ENCODE measurements around the gene AMN1. TPM values are rescaled to one million over a fixed set of nuclear protein-coding genes. Genes with fewer than 3 reads are reported as not detected.

The AMN1 gene
- total RNA-seq (ENCODE audit: unreplicated experiment): 5.6 TPM
- long read RNA-seq, partial matches to known transcripts: 0 of 3 reads
- long read RNA-seq, other reads (novel, unspliced or antisense): 1 of 3 reads

DNA sequence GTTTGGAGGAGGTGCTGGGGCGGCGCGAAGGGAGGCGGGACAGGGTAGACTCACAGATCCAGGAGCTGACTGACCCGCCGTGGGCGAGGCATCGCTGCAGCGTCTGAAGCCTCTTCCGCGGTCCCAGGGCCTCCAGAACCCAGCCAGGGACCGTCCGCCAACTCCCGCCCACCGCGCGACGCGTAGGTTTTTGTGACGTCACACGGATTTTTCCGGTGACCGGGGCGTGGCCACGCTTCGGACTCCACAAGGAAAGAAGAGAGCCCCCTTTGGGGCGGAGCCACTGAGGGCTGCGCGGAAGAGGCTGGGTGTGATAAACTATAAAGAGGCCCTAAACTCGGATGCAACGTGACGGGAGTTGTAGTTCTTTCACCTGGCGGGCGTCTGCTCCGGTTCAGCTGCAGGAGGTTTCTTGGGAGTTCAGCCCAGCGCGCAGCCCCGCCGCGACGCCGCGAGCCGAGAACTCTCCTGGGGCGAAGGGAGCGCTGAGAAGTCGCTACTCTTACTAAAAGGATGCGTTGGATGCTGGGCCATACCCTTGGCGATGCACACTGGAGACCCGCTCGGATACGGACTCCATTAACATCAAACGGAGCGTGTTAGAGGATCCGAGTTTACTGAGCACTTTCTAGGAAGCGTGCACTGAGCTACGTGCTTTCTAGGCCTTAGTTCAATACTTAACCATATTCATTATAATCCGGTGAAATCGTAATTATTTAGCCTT lies at the start of gene AMN1:
AMN1 (minus strand) TSS at position 105 of the 724 bp plus-strand sequence; CDS start at position 92, 13 bp downstream.
- Mint-ChIP-seq H3K4me1 (ENCODE audit: unreplicated experiment) (peaks cover 32% of the 10 kb centered on the region), H3K9me3 (ENCODE audit: unreplicated experiment) (peaks cover 19% of the 10 kb centered on the region), H3K27me3 (ENCODE audit: unreplicated experiment) (peaks cover 14% of the 10 kb centered on the region), H3K36me3 (ENCODE audit: low read depth, unreplicated experiment) (peaks cover 20% of the 10 kb centered on the region), H3K4me3 (ENCODE audit: unreplicated experiment) (peak within 1 kb of the TSS; percentile 92), H3K27ac (ENCODE audit: unreplicated experiment) (peak within 1 kb of the TSS; percentile 96)
- DNase-seq (ENCODE audit: low spot score): peak; percentile 97
- no peak for TF ChIP-seq CTCF (IDR thresholded peaks at IDR 0.05; ENCODE audit: unreplicated experiment)

- Mint-ChIP-seq H3K4me3 (ENCODE audit: unreplicated experiment) (no peak overlapping the region), H3K4me1 (ENCODE audit: unreplicated experiment) (peaks cover 18% of the 10 kb centered on the region), H3K9me3 (ENCODE audit: unreplicated experiment) (no peaks in the 10 kb centered on the region), H3K27me3 (ENCODE audit: unreplicated experiment) (peaks cover 2% of the 10 kb centered on the region), H3K36me3 (ENCODE audit: low read depth, unreplicated experiment) (peaks cover 4% of the 10 kb centered on the region), H3K27ac (ENCODE audit: unreplicated experiment) (no peak overlapping the region)
- DNase-seq (ENCODE audit: low spot score): no peak
- TF ChIP-seq CTCF (IDR thresholded peaks at IDR 0.05; ENCODE audit: unreplicated experiment): no peak
These were observed 45.0 kb upstream of the AMN1 start for GRCh38 chr12:31773867-31774266.

DNA sequence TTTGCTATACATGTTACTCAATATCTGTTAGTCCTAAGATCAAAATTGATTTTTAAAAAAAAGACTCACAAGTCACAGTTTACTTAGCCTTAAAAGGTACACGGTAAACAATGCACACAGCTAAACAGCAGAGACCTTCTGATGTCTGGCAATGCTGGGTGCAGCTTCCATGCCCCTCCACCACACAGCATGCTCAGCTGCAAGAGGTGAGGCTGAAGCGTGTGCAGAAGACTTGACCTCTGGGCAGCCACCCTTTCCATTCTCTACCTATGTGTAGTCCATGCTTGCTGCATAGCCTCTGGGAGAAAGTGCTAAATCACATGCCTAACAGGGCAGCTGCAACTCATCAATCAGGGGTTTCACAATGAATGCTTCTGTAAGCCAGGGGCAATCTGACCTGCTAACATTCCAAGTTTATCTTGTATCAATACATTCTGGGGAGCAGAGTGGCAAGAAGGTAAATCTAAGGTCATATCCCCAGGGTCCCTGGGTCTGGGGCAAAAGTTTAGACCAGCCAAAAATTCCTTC lies 44.5 kb upstream of the AMN1 start:
- peaks cover 18% of the 10 kb centered on the region for H3K4me1 Mint-ChIP-seq (ENCODE audit: unreplicated experiment)
- no peak overlapping the region for H3K27ac Mint-ChIP-seq (ENCODE audit: unreplicated experiment)
- no peak for TF ChIP-seq CTCF (IDR thresholded peaks at IDR 0.05; ENCODE audit: unreplicated experiment)
- DNase-seq (ENCODE audit: low spot score): no peak
- peaks cover 4% of the 10 kb centered on the region for H3K36me3 Mint-ChIP-seq (ENCODE audit: low read depth, unreplicated experiment)
- no peak overlapping the region for H3K4me3 Mint-ChIP-seq (ENCODE audit: unreplicated experiment)
- peaks cover 2% of the 10 kb centered on the region for H3K27me3 Mint-ChIP-seq (ENCODE audit: unreplicated experiment)
- H3K9me3 Mint-ChIP-seq (ENCODE audit: unreplicated experiment): no peaks in the 10 kb centered on the region

- peaks cover 18% of the 10 kb centered on the region for H3K4me1 Mint-ChIP-seq (ENCODE audit: unreplicated experiment)
These were observed 43.9 kb upstream of the AMN1 start for GRCh38 chr12:31772685-31773222.

More at GRCh38 chr12:31772685-31773222, 43.9 kb upstream of the AMN1 start:
- Mint-ChIP-seq H3K27ac (ENCODE audit: unreplicated experiment) (peak overlapping the region; percentile 22), H3K9me3 (ENCODE audit: unreplicated experiment) (no peaks in the 10 kb centered on the region), H3K36me3 (ENCODE audit: low read depth, unreplicated experiment) (peaks cover 4% of the 10 kb centered on the region), H3K27me3 (ENCODE audit: unreplicated experiment) (peaks cover 2% of the 10 kb centered on the region), H3K4me3 (ENCODE audit: unreplicated experiment) (no peak overlapping the region)
- DNase-seq (ENCODE audit: low spot score): peak; percentile 11
- TF ChIP-seq CTCF (IDR thresholded peaks at IDR 0.05; ENCODE audit: unreplicated experiment): no peak

Data from endothelial cell (in vitro differentiated cells).